ENCODE measurements around the gene SLCO2B1.

SLCO2B1 gene

GRCh38 chr11:75236062-75236461 lies 85.2 kb downstream of the SLCO2B1 start:
- peaks cover 7% of the 10 kb centered on the region; the same call in 1 of the 2 replicates for H4K20me1 ChIP-seq (ENCODE audit: insufficient read depth, low read length)
- no peaks in the 10 kb centered on the region for H3K27me3 ChIP-seq (ENCODE audit: insufficient read depth, low read length, poor library complexity)
- no peaks in the 10 kb centered on the region for H3K79me2 ChIP-seq (ENCODE audit: insufficient read depth, low read length)
- no peak overlapping the region for H3K27ac ChIP-seq (ENCODE audit: low read length)
- DNase-seq (no peak), ATAC-seq (ENCODE audit: insufficient read depth, low read depth) (no peak)
- no peak for TF ChIP-seq EZH2 (IDR thresholded peaks at IDR 0.05; ENCODE audit: borderline replicate concordance, low read depth, low read length, severe bottlenecking)
- no peak for TF ChIP-seq CTCF (IDR thresholded peaks at IDR 0.05; ENCODE audit: borderline replicate concordance, extremely low read depth, low read length, poor library complexity, severe bottlenecking)
- no peak overlapping the region for H3K4me3 ChIP-seq (ENCODE audit: low read depth in 1 of 2, low read length in 2 of 2)
- no peaks in the 10 kb centered on the region for H3K36me3 ChIP-seq (ENCODE audit: insufficient read depth, low read length)
- H3K4me1 ChIP-seq (ENCODE audit: insufficient read depth, low read length), result no peaks in the 10 kb centered on the region
- no peak overlapping the region for H2AFZ ChIP-seq (ENCODE audit: low read depth, low read length)
- H3K4me2 ChIP-seq (ENCODE audit: insufficient read depth, low read length), result no peak overlapping the region
- no peaks in the 10 kb centered on the region for H3K9me3 ChIP-seq (ENCODE audit: insufficient read depth, low read length, severe bottlenecking)
- H3K9ac ChIP-seq (ENCODE audit: low read depth, low read length), result no peak overlapping the region

- TF ChIP-seq CTCF (IDR thresholded peaks at IDR 0.05; ENCODE audit: borderline replicate concordance, extremely low read depth, low read length, poor library complexity, severe bottlenecking), result no peak
- no peak for TF ChIP-seq EZH2 (IDR thresholded peaks at IDR 0.05; ENCODE audit: borderline replicate concordance, low read depth, low read length, severe bottlenecking)
- Histone ChIP-seq H3K27me3 (ENCODE audit: insufficient read depth, low read length, poor library complexity) (no peaks in the 10 kb centered on the region), H3K27ac (ENCODE audit: low read length) (no peak overlapping the region), H3K9ac (ENCODE audit: low read depth, low read length) (no peak overlapping the region), H3K4me1 (ENCODE audit: insufficient read depth, low read length) (no peaks in the 10 kb centered on the region), H3K4me3 (ENCODE audit: low read depth in 1 of 2, low read length in 2 of 2) (no peak overlapping the region), H3K9me3 (ENCODE audit: insufficient read depth, low read length, severe bottlenecking) (no peaks in the 10 kb centered on the region), H3K79me2 (ENCODE audit: insufficient read depth, low read length) (no peaks in the 10 kb centered on the region), H3K36me3 (ENCODE audit: insufficient read depth, low read length) (no peaks in the 10 kb centered on the region), H4K20me1 (ENCODE audit: insufficient read depth, low read length) (peaks cover 7% of the 10 kb centered on the region; the same call in 1 of the 2 replicates), H2AFZ (ENCODE audit: low read depth, low read length) (no peak overlapping the region), H3K4me2 (ENCODE audit: insufficient read depth, low read length) (no peak overlapping the region)
- no peak for ATAC-seq (ENCODE audit: insufficient read depth, low read depth)
- DNase-seq, result no peak
Measured at GRCh38 chr11:75237050-75237449, 86.1 kb downstream of the SLCO2B1 start.

GRCh38 chr11:75238595-75239440 lies 87.9 kb downstream of the SLCO2B1 start:
- no peaks in the 10 kb centered on the region; the same call in 1 of the 2 replicates for H4K20me1 ChIP-seq (ENCODE audit: insufficient read depth, low read length)
- no peak overlapping the region for H3K9ac ChIP-seq (ENCODE audit: low read depth, low read length)
- no peaks in the 10 kb centered on the region for H3K27me3 ChIP-seq (ENCODE audit: insufficient read depth, low read length, poor library complexity)
- no peaks in the 10 kb centered on the region for H3K9me3 ChIP-seq (ENCODE audit: insufficient read depth, low read length, severe bottlenecking)
- ATAC-seq (ENCODE audit: insufficient read depth, low read depth) (no peak), DNase-seq (no peak)
- H3K4me1 ChIP-seq (ENCODE audit: insufficient read depth, low read length), result no peaks in the 10 kb centered on the region
- H3K27ac ChIP-seq (ENCODE audit: low read length), result no peak overlapping the region
- no peaks in the 10 kb centered on the region for H3K79me2 ChIP-seq (ENCODE audit: insufficient read depth, low read length)
- H3K36me3 ChIP-seq (ENCODE audit: insufficient read depth, low read length), result no peaks in the 10 kb centered on the region
- H3K4me2 ChIP-seq (ENCODE audit: insufficient read depth, low read length), result no peak overlapping the region
- no peak overlapping the region for H2AFZ ChIP-seq (ENCODE audit: low read depth, low read length)
- no peak overlapping the region for H3K4me3 ChIP-seq (ENCODE audit: low read depth in 1 of 2, low read length in 2 of 2)
- no peak for TF ChIP-seq CTCF (IDR thresholded peaks at IDR 0.05; ENCODE audit: borderline replicate concordance, extremely low read depth, low read length, poor library complexity, severe bottlenecking)
- no peak for TF ChIP-seq EZH2 (IDR thresholded peaks at IDR 0.05; ENCODE audit: borderline replicate concordance, low read depth, low read length, severe bottlenecking)
